Kidney (tissue), 14 donors: ENCODE measurements around the gene SOBP. TPM values are rescaled to one million over a fixed set of nuclear protein-coding genes. Genes with fewer than 3 reads are reported as not detected.

Source experiments
- DNase-seq, 5 donors: peaks; one replicate each; pipeline ENCODE4 v3.0.0-alpha.2; 2013 to 2020
- FAIRE-seq: peaks from 2 replicates; lab custom pipeline; 2012; peaks lifted over from hg19 to GRCh38; lab: Jason Lieb, UNC
- H3K27ac ChIP-seq, 2 donors: one replicate each; pipeline ENCODE4 v1.7.0; 2013; ENCODE audit warnings: low read depth in 2 of 2, low read length in 2 of 2, inconsistent platforms in 1 of 2
- H3K27me3 ChIP-seq: one replicate; pipeline ENCODE4 v1.7.1; 2013; ENCODE audit warnings: low read length, inconsistent platforms; ENCODE audit not compliant: control insufficient read depth, insufficient read depth
- H3K36me3 ChIP-seq, 3 donors: one replicate each; pipeline versions ENCODE4 v1.7.0 to v1.7.1; 2013; ENCODE audit warnings: low read length in 3 of 3, control low read depth in 1 of 3, inconsistent platforms in 1 of 3; ENCODE audit not compliant: insufficient read depth in 3 of 3, control insufficient read depth in 2 of 3
- H3K4me1 ChIP-seq, 3 donors: one replicate each; pipeline versions ENCODE4 v1.7.0 to v1.7.1; 2013; ENCODE audit warnings: low read length in 3 of 3, inconsistent platforms in 1 of 3, low read depth in 1 of 3; ENCODE audit not compliant: control insufficient read depth in 2 of 3, insufficient read depth in 2 of 3
- H3K4me3 ChIP-seq, 3 donors: one replicate each; pipeline versions ENCODE4 v1.7.0 to v1.8.1; 2013; ENCODE audit warnings: low read length in 3 of 3, control low read depth in 1 of 3, inconsistent platforms in 1 of 3
- H3K9ac ChIP-seq, 3 donors: one replicate each; pipeline versions ENCODE4 v1.7.0 to v1.7.1; 2013; ENCODE audit warnings: low read length in 3 of 3, control low read depth in 1 of 3, inconsistent platforms in 1 of 3
- H3K9me3 ChIP-seq, 3 donors: one replicate each; pipeline versions ENCODE4 v1.7.0 to v1.7.1; 2013; ENCODE audit warnings: low read length in 3 of 3, control low read depth in 1 of 3, inconsistent platforms in 1 of 3; ENCODE audit not compliant: control insufficient read depth in 2 of 3, insufficient read depth in 1 of 3
- intact Hi-C: fragments of 100-400 bp; cut with DNase I; formaldehyde crosslinking; loops from one replicate; pipeline ENCODE4 v1.11.1; 2022
- polyA plus RNA-seq: library from polyadenylated mRNA; stranded (reverse); fragments of 350-450 nt; fragmentation: Illumina TruSeq; extraction: RNeasy Lipid Tissue Mini Kit (QIAGEN cat#74804); gene quantifications from one replicate; pipeline ENCODE4 v1.2.3, GENCODE V29; 2014; ENCODE audit warnings: low read depth, low replicate concordance; ENCODE audit not compliant: insufficient read depth
- total RNA-seq: library from RNA; stranded (reverse); fragmentation: NEBNext Ultra II Directional; extraction: Animal tissue kit (Norgen Biotek cat#: 25700); gene quantifications from one replicate; pipeline ENCODE4 v1.2.1, GENCODE V29; 2021
- TF ChIP-seq, protein P1 (sequence below): IDR thresholded peaks from 3 replicates; pipeline ENCODE4 v1.5.1; 2012; ENCODE audit warnings: mild to moderate bottlenecking, moderate library complexity, borderline replicate concordance; ENCODE audit not compliant: insufficient read depth; ENCODE audit errors: extremely low read depth
- donor health status: control.
- donor health status: control.
- donor health status: control.
- donor health status: control.
- donor health status: control.
- donor health status: DM: yes; HTN: yes; CAD: no.
- donor health status: Normal renal cell carcinoma (clear cell type).

The SOBP gene
- total and polyA plus RNA-seq, 2 donors from 2014 or later = 5.4 to 9.5 TPM

DNA sequence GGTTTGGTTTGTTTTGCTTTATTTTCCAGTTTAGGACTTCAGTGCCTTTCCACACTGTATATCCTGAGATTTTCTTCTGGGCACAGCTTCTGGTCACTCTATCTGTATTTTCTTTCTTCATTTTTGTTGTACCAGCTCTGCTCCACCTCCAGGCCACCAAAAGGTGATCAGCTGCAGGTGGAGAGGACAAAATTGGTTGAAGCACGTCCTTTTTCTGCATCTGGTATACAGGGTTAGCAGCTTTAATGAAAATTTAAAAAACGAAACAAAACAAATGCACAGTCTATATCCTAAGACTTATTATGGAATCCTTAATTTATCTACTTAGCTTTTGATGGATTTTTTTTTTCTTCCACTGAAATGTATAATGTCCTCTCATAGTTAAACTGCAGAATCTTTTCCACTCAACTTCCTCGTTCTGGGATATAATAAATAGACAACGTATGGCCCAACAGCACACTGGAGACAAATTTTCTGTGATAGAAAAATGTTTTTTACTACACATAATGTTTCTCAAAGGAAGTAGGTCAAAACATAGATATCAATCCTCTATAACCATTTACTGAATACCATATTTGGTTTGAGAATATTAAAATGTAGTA, 10.7 kb upstream of the SOBP start:
- no peaks in the 10 kb centered on the region for H3K9me3 ChIP-seq
- DNase-seq (no peak), FAIRE-seq (no peak)
- no peaks in the 10 kb centered on the region for H3K27me3 ChIP-seq
- TF ChIP-seq, protein P1, sequence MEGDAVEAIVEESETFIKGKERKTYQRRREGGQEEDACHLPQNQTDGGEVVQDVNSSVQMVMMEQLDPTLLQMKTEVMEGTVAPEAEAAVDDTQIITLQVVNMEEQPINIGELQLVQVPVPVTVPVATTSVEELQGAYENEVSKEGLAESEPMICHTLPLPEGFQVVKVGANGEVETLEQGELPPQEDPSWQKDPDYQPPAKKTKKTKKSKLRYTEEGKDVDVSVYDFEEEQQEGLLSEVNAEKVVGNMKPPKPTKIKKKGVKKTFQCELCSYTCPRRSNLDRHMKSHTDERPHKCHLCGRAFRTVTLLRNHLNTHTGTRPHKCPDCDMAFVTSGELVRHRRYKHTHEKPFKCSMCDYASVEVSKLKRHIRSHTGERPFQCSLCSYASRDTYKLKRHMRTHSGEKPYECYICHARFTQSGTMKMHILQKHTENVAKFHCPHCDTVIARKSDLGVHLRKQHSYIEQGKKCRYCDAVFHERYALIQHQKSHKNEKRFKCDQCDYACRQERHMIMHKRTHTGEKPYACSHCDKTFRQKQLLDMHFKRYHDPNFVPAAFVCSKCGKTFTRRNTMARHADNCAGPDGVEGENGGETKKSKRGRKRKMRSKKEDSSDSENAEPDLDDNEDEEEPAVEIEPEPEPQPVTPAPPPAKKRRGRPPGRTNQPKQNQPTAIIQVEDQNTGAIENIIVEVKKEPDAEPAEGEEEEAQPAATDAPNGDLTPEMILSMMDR = no peak
- no peak overlapping the region for H3K4me3 ChIP-seq
- H3K4me1 ChIP-seq = no peaks in the 10 kb centered on the region
- intact Hi-C loops = no loop called here
- no peak overlapping the region for H3K27ac ChIP-seq
- H3K9ac ChIP-seq = no peak overlapping the region
- H3K36me3 ChIP-seq = no peaks in the 10 kb centered on the region

DNA sequence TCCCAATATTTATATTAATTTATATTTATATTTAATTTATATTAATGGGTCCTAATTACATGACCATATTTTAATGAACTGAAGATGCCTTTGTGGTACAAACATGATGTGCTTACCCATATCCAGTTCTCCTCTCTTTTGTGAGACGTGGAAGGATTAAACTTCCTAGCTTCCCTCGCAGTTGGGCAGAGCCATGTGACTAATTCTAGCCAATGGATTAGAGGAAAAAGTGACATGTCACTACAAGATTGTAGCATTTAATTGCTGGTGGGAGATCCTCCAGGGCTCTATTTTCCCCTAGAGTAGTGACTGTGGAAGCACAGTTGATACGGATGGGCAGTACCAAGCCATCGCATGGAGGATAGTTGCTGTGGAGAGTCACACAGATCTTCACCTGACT, 4.8 kb upstream of the SOBP start:
- H3K9me3 ChIP-seq = no peaks in the 10 kb centered on the region
- TF ChIP-seq, protein P1 = no peak
- FAIRE-seq = no peak

DNA sequence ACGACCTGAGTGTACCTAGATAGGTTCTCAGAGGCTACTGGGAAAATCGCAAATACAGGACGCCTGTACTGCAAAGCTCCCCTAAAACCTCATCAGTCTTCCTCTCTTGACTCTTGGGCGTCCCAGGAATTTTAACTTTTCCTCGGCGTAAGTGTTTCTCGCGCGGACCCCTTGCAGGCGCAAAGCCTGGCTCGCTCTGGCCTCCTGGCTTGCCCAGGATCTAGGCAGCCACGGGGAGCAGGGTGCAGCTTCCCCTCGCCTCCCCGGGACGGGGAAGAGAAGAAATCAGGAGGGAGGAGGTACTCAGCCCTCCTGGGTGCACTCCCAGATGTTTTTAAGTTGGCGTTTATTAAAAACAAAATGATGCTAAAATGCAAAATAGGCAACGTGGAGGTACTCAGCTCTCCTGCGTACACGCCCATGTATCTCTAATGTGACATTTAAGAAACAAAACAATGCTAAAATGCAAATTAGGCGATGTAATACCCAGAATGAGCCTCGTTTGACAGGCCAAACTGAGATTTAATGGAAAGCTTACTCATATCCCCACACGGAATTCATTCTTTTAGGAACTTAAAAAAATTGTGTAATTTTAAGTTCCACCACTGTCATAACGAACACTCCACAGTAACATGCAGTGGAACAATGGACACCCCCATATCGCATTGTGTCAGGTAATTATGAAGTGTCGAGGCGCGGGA, 1.6 kb upstream of the SOBP start:
- Histone ChIP-seq H3K27ac (peak overlapping the region in 1 of 2 donors; percentile 54), H3K9me3 (no peaks in the 10 kb centered on the region), H3K9ac (peak overlapping the region in 2 of 3 donors; percentile 28 to 70), H3K4me3 (peak overlapping the region; percentile 65 to 76 (median 73)), H3K27me3 (peaks cover 4% of the 10 kb centered on the region), H3K4me1 (peaks cover under 1 to 11% (median 10%) of the 10 kb centered on the region in 3 donors), H3K36me3 (no peaks in the 10 kb centered on the region)
- FAIRE-seq = no peak
- peak; percentile 24 to 61 (median 29) for DNase-seq
- TF ChIP-seq, protein P1 = no peak
- intact Hi-C loops = no loop called here

More for the DNA sequence above, 4.8 kb upstream of the SOBP start:
- H3K9ac ChIP-seq = no peak overlapping the region
- no peaks in the 10 kb centered on the region for H3K36me3 ChIP-seq
- H3K4me1 ChIP-seq = peaks cover 0 to 8% (median 4%) of the 10 kb centered on the region in 3 donors
- intact Hi-C loops = no loop called here
- H3K4me3 ChIP-seq = no peak overlapping the region
- peaks cover 4% of the 10 kb centered on the region for H3K27me3 ChIP-seq
- H3K27ac ChIP-seq = no peak overlapping the region
- no peak for DNase-seq
